Measurements from ENCODE around the gene RASSF9.

RASSF9 gene
- total RNA-seq = 0 reads per million in 4 experiments

GRCh38 chr12:85836197-85837090, at the start of gene RASSF9:
TSS of gene RASSF9 (minus strand) at chr12:85836409. CDS start at chr12:85836201, 208 bp downstream.
- no peak for DNase-seq

DNA sequence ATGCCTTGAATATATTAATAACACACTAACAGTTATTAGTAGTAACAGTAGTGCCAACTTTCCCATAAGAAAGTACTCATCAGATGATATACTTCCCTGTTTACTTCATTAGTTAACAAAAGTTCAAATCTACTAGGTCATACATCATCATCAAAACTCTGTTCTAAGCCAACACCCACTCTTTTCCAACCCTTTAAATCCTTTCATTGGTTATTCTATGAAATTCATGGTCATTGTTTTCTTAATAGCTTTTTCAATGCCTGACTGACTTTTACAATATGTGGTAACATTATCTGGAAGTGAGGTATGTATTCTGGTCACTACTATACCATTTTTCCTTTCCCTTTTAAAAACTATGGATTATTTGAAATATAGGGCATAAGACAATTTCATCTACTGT, 47.6 kb upstream of the RASSF9 start:
- DNase-seq = no peak

- DNase-seq = no peak
Measured at GRCh38 chr12:85877459-85877858, 41.2 kb upstream of the RASSF9 start.

DNA sequence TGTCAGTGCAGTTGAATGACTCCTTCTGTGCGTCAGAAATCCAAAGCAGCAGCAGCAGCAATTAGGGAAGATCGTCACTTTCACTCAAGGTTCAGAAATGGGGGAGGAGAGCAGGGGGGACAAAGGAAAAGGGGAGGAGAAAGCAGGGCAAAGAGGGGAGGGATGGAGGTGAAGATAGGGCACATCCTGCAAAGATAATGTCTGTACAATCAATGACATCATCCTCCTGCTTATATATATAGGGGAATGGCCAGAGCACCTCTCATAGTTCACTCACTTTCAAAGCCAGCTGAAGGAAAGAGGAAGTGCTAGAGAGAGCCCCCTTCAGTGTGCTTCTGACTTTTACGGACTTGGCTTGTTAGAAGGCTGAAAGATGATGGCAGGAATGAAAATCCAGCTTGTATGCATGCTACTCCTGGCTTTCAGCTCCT, 37.8 kb upstream of the RASSF9 start, which contains the start of gene NTS:
Gene NTS, plus strand, starts transcription at position 265 of the 431 bp plus-strand sequence. Its CDS starts 109 bp downstream, at position 374.
- no peak for DNase-seq

GRCh38 chr12:85872497-85873091, 36.4 kb upstream of the RASSF9 start:
- DNase-seq = no peak

GRCh38 chr12:85866986-85867776, 31.0 kb upstream of the RASSF9 start:
- no peak for DNase-seq

DNA sequence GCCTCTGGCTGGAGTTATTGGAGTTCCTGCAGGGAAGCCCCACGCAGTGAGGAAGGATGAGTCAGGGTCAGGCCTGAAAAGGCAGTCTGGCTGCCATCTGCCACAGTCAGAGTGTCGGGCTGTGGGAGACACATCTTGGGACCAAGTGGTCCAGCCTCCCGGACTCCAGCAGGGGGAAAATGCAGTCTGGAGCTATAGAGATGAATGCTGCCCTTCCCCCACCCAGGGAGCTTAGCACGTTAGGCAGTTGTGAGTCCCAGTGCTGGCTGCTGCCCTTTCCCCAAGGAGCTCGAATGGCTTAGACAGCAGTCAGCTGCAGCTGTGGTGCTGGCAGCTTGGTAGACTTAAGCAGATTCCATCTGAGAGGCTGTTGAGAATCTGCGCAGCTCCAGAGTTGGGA, 29.7 kb upstream of the RASSF9 start:
- no peak for DNase-seq

DNA sequence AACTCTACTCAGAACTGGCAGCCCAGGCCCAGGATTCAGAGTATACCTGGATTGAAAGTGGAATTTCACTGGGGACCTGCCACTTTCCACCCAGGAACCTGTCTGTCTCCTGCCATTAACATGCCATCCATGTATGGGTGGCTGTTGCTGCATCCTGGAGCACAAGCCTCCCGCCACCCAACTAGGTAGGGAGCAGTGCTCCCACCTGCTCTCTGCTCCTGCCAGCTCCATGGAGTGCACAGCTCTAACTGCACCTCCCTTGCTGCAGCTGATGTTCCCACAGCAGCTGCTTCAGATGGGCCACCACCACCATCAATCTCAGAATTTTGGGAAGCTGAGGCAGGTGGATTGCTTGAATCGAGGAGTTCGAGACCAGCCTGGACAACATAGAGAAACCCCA, 20.8 kb upstream of the RASSF9 start:
- DNase-seq = no peak

- no peak for DNase-seq
Measured at GRCh38 chr12:85855305-85855704, 19.1 kb upstream of the RASSF9 start.

DNA sequence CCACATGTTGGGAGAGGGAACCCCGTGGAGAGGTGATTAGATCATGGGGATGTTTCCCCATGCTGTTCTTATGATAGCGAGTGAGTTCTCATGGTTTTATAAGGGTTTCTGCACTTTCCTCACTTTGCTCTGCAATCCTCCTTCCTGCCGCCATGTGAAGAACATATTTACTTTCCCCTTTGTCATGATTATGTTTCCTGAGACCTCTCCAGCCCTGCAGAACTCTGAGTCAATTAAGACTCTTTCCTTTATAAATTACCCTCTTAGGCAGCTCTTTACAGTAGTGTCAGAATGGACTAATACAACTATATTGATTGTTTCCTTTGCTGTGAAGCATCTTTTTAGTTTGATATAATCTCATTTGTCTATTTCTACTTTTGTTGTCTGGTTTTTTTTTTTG, 13.1 kb upstream of the RASSF9 start:
- no peak for DNase-seq

DNA sequence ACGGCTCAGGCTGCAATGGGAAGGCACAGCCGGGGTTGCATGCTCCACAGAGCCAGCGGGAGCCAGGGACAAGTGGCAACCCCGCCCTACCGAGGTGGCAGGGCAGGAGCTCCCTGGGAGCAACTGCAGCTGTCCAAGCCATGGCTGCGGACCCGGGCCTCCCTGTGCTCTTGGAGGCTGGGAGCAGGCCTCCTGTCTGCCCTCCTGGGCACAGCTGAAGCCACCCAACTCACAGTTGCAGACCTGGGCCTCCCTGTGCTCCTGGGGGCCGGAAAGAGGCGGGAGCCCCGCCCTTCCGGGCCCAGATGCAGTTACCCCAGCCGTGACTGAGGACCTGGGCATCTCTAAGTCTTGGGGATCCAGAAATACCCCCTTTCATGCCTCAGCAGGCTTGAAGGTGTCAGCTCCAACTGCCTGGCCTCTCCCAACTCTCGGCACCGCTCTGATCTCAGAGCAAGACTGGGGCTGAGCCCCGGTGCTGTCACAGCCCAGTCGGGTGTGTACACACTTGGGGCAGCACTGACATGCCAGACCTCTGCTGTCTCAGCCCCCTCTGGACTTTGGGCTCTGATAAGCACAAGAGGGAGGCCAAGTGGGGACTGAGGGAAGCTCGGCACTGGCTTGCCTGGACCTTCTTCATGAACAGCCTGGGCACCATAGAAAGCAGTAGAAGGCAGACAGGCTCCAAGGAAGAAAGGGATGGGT, 7.5 kb upstream of the RASSF9 start:
- no peak for DNase-seq

- DNase-seq = no peak
Measured at GRCh38 chr12:85835426-85836196, 598 bp downstream of the RASSF9 start.

GRCh38 chr12:85834378-85834777, 1.8 kb downstream of the RASSF9 start:
- no peak for DNase-seq

DNA sequence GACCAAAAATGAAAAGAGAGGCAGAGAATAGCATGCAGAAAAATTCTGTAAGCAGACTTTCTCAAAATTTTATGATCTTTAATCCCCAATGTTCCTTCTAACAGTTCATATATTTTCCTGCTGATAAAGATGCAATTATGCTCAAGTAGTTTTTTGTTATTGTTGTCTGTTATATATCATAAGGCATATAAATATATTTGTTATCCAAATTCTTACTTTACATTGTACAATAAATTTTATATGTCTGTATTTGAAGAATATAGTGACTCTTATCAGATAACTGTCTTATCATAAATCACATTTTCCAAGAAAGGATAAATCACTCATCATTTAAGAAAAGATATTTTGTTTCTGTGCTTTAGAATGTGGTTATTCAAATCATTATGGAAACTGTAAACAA, 2.6 kb downstream of the RASSF9 start:
- no peak for DNase-seq

GRCh38 chr12:85831327-85831990, 4.8 kb downstream of the RASSF9 start:
- DNase-seq = no peak

DNA sequence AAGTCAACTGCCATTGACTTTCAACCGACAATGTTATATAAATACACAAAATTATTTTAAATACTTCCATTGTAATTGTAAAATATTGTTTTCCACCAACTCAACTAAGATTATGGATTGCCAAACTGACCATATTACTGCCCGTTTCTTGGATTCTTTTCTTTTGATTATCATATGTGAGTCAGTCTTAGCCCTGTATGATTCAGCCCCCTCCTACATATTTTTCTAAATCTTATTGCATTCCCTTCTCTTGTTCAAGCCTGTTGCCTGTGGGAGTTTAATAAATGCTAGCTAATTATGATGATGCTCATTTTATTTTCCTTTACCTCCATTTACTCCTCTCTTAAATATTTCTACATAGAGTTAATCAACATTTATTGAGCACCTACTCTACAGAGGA, 6.8 kb downstream of the RASSF9 start:
- DNase-seq = no peak

DNA sequence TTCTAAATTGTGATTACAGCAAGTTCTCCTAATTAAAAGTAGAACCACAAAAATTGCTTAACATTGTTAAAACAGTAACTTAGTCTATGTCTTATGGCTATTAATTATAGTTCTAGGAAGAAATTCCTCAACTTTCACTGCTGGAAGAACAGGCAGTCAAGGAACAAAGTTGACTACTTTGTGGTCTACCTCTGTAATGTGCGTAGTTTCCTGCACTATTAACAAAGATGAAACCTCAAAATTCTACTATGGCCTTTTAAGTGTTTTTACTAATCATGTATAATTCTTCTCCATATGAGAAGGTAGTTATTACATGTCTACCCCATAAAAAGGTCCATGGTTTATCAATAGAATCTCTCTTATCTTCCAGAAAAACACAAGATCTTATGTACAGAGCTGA, 7.6 kb downstream of the RASSF9 start:
- no peak for DNase-seq

DNA sequence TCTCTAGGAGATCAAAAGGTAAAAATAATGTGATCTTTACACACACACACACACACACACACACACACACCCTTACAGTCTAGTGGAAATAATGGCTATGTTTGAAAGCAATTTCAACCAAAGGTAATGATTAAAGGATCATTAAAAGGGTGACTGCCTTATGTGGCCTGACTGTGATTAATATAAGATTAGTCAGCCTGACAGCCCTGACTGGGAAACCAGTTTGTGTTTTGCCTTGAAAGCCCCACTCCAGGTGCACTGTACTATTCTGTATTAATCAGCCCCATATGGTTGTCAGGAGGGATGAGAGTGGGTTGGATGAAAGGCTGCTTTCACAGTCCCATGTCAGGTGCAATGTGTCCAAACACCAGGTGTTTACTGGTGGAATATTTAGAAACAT, 10.5 kb downstream of the RASSF9 start:
- DNase-seq = no peak

GRCh38 chr12:85823436-85824180, 12.6 kb downstream of the RASSF9 start:
- no peak for DNase-seq

DNA sequence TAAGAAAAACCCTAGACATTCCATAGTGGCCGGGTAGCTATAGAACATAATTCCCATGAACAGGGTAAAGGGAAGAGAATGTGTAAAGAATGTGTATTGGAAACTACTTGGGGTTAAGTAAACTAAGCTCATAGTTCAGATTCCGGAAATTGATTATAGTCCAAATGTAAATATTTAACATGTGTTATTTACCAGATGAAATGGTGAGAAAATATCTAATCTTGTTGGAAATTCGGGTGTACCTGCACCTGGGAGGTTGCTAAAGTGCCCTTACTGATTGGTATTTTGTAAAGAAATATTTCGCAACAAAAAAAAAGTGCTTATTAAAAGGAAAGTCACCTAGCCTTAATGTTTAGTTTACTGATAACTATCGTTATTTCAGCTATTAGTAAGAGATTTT, 14.4 kb downstream of the RASSF9 start:
- DNase-seq = no peak

DNA sequence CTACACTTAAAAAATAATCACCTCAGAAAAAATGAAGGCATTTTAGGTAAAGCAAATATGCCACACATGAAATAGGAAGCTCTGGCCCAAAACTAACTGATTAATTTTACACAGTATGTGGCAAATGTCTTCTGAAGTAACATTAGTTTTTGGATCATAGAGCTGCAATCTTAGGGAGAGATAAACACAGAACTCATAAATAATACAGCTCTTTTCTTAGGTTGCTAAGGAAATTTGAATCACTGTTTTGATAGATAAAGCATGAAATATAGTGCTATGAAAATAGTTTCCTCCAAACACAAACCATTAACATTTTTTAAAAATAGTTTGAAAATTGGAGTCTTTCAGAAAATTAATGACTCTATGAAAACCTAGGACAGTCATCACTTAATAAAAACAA, 15.0 kb downstream of the RASSF9 start:
- DNase-seq = no peak

Measured in effector CD8-positive, alpha-beta T cell (primary cell).